Neutrophil (primary cell): Measurements from ENCODE around the gene ABCA13.

Experiments used
- H3K27ac ChIP-seq: fragments of 200-600 bp; sonication (generic); 2 replicates; pipeline ENCODE4 v1.5.1; 2016; ENCODE audit warnings: mild to moderate bottlenecking, moderate library complexity
- H3K27me3 ChIP-seq: fragments of 200-600 bp; sonication (generic); 2 replicates; pipeline ENCODE4 v1.6.0; 2016; ENCODE audit warnings: mild to moderate bottlenecking
- H3K36me3 ChIP-seq: fragments of 200-600 bp; sonication (generic); 2 replicates; pipeline ENCODE4 v1.5.1; 2017
- H3K4me1 ChIP-seq, 2 experiments: fragments of 200-600 bp in 1 of 2; sonication (generic) in 1 of 2; 1 replicate in 1 of 2; 2 replicates in 1 of 2; pipeline versions ENCODE4 v1.5.1 to v1.6.1; 2013 to 2016; ENCODE audit warnings: low read depth in 1 of 2, low read length in 1 of 2, mild to moderate bottlenecking in 1 of 2, moderate library complexity in 1 of 2; ENCODE audit not compliant: control insufficient read depth in 1 of 2, insufficient read depth in 1 of 2
- H3K4me3 ChIP-seq, 2 experiments: fragments of 200-600 bp in 1 of 2; sonication (generic) in 1 of 2; 1 replicate in 1 of 2; 2 replicates in 1 of 2; pipeline ENCODE4 v1.5.1; 2013 to 2016; ENCODE audit warnings: low read depth in 1 of 2, low read length in 1 of 2, mild to moderate bottlenecking in 1 of 2, moderate library complexity in 1 of 2
- H3K9me3 ChIP-seq: fragments of 200-600 bp; sonication (generic); 2 replicates; pipeline ENCODE4 v1.5.1; 2016
- TF ChIP-seq, protein P1 (sequence below): fragments of 200-600 bp; sonication (generic); IDR thresholded peaks from 2 replicates; pipeline ENCODE4 v1.5.1; 2016; ENCODE audit warnings: antibody characterized with exemption

Gene ABCA13

GRCh38 chr7:48627164-48627563 lies 455.9 kb downstream of the ABCA13 start:
- Histone ChIP-seq H3K27ac (no peak overlapping the region), H3K4me3 (no peak overlapping the region), H3K36me3 (peaks cover 56% of the 10 kb centered on the region), H3K4me1 (no peaks in the 10 kb centered on the region), H3K27me3 (no peaks in the 10 kb centered on the region), H3K9me3 (no peaks in the 10 kb centered on the region)
- TF ChIP-seq, protein P1, sequence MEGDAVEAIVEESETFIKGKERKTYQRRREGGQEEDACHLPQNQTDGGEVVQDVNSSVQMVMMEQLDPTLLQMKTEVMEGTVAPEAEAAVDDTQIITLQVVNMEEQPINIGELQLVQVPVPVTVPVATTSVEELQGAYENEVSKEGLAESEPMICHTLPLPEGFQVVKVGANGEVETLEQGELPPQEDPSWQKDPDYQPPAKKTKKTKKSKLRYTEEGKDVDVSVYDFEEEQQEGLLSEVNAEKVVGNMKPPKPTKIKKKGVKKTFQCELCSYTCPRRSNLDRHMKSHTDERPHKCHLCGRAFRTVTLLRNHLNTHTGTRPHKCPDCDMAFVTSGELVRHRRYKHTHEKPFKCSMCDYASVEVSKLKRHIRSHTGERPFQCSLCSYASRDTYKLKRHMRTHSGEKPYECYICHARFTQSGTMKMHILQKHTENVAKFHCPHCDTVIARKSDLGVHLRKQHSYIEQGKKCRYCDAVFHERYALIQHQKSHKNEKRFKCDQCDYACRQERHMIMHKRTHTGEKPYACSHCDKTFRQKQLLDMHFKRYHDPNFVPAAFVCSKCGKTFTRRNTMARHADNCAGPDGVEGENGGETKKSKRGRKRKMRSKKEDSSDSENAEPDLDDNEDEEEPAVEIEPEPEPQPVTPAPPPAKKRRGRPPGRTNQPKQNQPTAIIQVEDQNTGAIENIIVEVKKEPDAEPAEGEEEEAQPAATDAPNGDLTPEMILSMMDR: no peak

DNA sequence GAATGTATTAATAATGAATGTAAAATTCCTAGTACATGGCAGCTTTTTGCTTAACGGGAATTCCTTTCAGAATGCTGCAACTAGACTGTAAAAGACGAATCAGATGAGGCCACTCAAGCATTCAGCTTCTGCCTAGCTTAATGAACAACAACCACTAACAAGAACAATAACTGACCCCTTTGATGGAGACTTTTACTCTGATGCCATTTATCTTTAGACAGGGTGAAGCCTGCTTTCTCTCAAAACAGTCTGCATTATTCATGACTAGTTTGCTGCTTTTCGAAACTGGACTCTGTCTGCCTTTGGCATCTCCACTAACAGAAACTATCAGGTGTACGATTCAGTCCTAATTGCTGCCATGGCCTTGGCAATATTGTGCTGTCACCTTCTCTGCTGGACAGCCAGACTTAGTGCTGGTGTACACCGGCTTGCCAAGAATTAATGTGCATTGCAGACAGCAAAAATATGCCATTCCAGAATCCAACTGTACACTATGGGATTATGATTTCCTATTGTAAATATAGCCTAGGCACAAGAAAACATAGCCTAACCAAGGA lies 457.6 kb downstream of the ABCA13 start:
- no peak overlapping the region for H3K4me3 ChIP-seq
- no peaks in the 10 kb centered on the region for H3K27me3 ChIP-seq
- H3K36me3 ChIP-seq: peaks cover 39% of the 10 kb centered on the region
- TF ChIP-seq, protein P1: no peak
- no peaks in the 10 kb centered on the region for H3K4me1 ChIP-seq
- no peak overlapping the region for H3K27ac ChIP-seq
- no peaks in the 10 kb centered on the region for H3K9me3 ChIP-seq

- Histone ChIP-seq H3K27me3 (no peaks in the 10 kb centered on the region), H3K9me3 (no peaks in the 10 kb centered on the region), H3K36me3 (peaks cover 32% of the 10 kb centered on the region), H3K4me1 (no peaks in the 10 kb centered on the region), H3K4me3 (no peak overlapping the region), H3K27ac (no peak overlapping the region)
- TF ChIP-seq, protein P1: no peak
Measured at GRCh38 chr7:48634116-48634632, 462.9 kb downstream of the ABCA13 start.

DNA sequence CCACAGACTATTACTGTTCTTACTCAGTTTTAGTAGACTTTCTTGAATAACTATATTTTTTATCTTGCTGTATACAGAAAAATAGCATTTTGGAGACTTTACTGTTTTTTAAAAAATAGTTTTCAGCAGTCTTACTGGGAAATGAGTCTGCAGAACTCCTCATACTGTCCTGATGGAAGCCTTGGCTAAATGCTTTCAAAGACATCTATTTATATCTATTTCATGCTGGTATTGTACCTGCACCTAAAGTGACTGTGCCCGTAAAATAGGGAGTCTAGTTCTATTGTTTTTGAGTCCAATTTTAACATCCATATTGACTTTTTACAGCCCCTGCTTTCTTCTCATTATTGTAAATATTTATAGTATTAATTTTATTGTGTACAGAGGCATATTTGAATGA lies 464.5 kb downstream of the ABCA13 start:
- Histone ChIP-seq H3K4me1 (no peaks in the 10 kb centered on the region), H3K27ac (no peak overlapping the region), H3K4me3 (no peak overlapping the region), H3K36me3 (peaks cover 33% of the 10 kb centered on the region), H3K9me3 (no peaks in the 10 kb centered on the region), H3K27me3 (no peaks in the 10 kb centered on the region)
- TF ChIP-seq, protein P1: no peak

GRCh38 chr7:48636391-48637015 lies 465.2 kb downstream of the ABCA13 start:
- Histone ChIP-seq H3K36me3 (peaks cover 39% of the 10 kb centered on the region), H3K27me3 (no peaks in the 10 kb centered on the region), H3K4me3 (no peak overlapping the region), H3K9me3 (no peaks in the 10 kb centered on the region), H3K4me1 (no peaks in the 10 kb centered on the region), H3K27ac (no peak overlapping the region)
- TF ChIP-seq, protein P1: no peak
